ENCODE data around the gene DAGLB.

The DAGLB gene

GRCh38 chr7:6386779-6387178 lies 61.0 kb downstream of the DAGLB start:
- ATAC-seq (ENCODE audit: low read depth) (no peak), DNase-seq (ENCODE audit: low spot score) (no peak)
- Histone ChIP-seq H3K27ac (ENCODE audit: poor library complexity, severe bottlenecking) (peak overlapping the region; percentile 94), H3K36me3 (ENCODE audit: low read depth) (peaks cover 63% of the 10 kb centered on the region), H3K27me3 (ENCODE audit: insufficient read depth, poor library complexity, severe bottlenecking) (no peaks in the 10 kb centered on the region), H3K4me1 (ENCODE audit: insufficient read depth, poor library complexity, severe bottlenecking) (peaks cover 57% of the 10 kb centered on the region), H3K4me3 (ENCODE audit: severe bottlenecking) (no peak overlapping the region), H3K9me3 (ENCODE audit: severe bottlenecking) (no peaks in the 10 kb centered on the region)
- TF ChIP-seq CTCF (IDR thresholded peaks at IDR 0.05; ENCODE audit: poor library complexity, severe bottlenecking): no peak

- Histone ChIP-seq H3K27ac (ENCODE audit: poor library complexity, severe bottlenecking) (peak overlapping the region; percentile 94), H3K9me3 (ENCODE audit: severe bottlenecking) (no peaks in the 10 kb centered on the region), H3K36me3 (ENCODE audit: low read depth) (peaks cover 56% of the 10 kb centered on the region), H3K27me3 (ENCODE audit: insufficient read depth, poor library complexity, severe bottlenecking) (no peaks in the 10 kb centered on the region), H3K4me3 (ENCODE audit: severe bottlenecking) (no peak overlapping the region), H3K4me1 (ENCODE audit: insufficient read depth, poor library complexity, severe bottlenecking) (peaks cover 56% of the 10 kb centered on the region)
- no peak for DNase-seq (ENCODE audit: low spot score)
- peak; percentile 4; the same call in 2 of the 3 replicates for ATAC-seq (ENCODE audit: low read depth)
- TF ChIP-seq CTCF (IDR thresholded peaks at IDR 0.05; ENCODE audit: poor library complexity, severe bottlenecking): no peak
These were observed 61.7 kb downstream of the DAGLB start for GRCh38 chr7:6385909-6386560.

- no peak for TF ChIP-seq CTCF (IDR thresholded peaks at IDR 0.05; ENCODE audit: poor library complexity, severe bottlenecking)
- Histone ChIP-seq H3K4me3 (ENCODE audit: severe bottlenecking) (no peak overlapping the region), H3K27ac (ENCODE audit: poor library complexity, severe bottlenecking) (peak overlapping the region; percentile 94), H3K27me3 (ENCODE audit: insufficient read depth, poor library complexity, severe bottlenecking) (no peaks in the 10 kb centered on the region), H3K9me3 (ENCODE audit: severe bottlenecking) (no peaks in the 10 kb centered on the region), H3K36me3 (ENCODE audit: low read depth) (peaks cover 48% of the 10 kb centered on the region), H3K4me1 (ENCODE audit: insufficient read depth, poor library complexity, severe bottlenecking) (peaks cover 56% of the 10 kb centered on the region)
- ATAC-seq (ENCODE audit: low read depth) (peak; percentile 92), DNase-seq (ENCODE audit: low spot score) (no peak)
These were observed 62.5 kb downstream of the DAGLB start for GRCh38 chr7:6385110-6385781.

GRCh38 chr7:6384327-6384726 lies 63.4 kb downstream of the DAGLB start:
- no peak for DNase-seq (ENCODE audit: low spot score)
- peaks cover 56% of the 10 kb centered on the region for H3K4me1 ChIP-seq (ENCODE audit: insufficient read depth, poor library complexity, severe bottlenecking)

More at GRCh38 chr7:6384327-6384726, 63.4 kb downstream of the DAGLB start:
- no peak for TF ChIP-seq CTCF (IDR thresholded peaks at IDR 0.05; ENCODE audit: poor library complexity, severe bottlenecking)
- Histone ChIP-seq H3K27ac (ENCODE audit: poor library complexity, severe bottlenecking) (peak overlapping the region; percentile 94), H3K27me3 (ENCODE audit: insufficient read depth, poor library complexity, severe bottlenecking) (no peaks in the 10 kb centered on the region), H3K4me3 (ENCODE audit: severe bottlenecking) (no peak overlapping the region), H3K9me3 (ENCODE audit: severe bottlenecking) (no peaks in the 10 kb centered on the region), H3K36me3 (ENCODE audit: low read depth) (peaks cover 46% of the 10 kb centered on the region)
- ATAC-seq (ENCODE audit: low read depth): no peak
